Adipose tissue (tissue), 3 donors: ENCODE results near the gene TUBA3E. TPM values are rescaled to one million over a fixed set of nuclear protein-coding genes. Genes with fewer than 3 reads are reported as not detected.
"Not testable (repeated sequence)": the region's sequence is repeated elsewhere in the genome, so short reads cannot be mapped to it uniquely, and the experiment has no call there.

Experiments
- H3K27ac ChIP-seq: one replicate; pipeline ENCODE4 v1.5.1; 2013; ENCODE audit warnings: low read depth, low read length
- WGBS, 3 donors: extraction: QIAGEN DNeasy Blood & Tissue Kit; methylation state at CpG; one replicate each; pipeline ENCODE4 v1.1.7; 2013; 5-methylcytosine and 5-hydroxymethylcytosine counted together
- polyA plus RNA-seq, 3 donors: library from polyadenylated mRNA; stranded (reverse); fragments of 200-250 nt; gene quantifications; one replicate each; pipeline ENCODE4 v1.2.3, GENCODE V29; 2013
- donor health status: healthy with polysubstance abuse.
- donor health status: Bipolar disorder and iron deficiency.
- donor health status: healthy.

The TUBA3E gene
- polyA plus RNA-seq, 3 donors = 0.05 TPM; not detected in 2

- 91 to 94% (median 93%) methylated on average over 18 to 22 of the region's 23 CpGs for WGBS, 3 donors
Observed at GRCh38 chr2:130153721-130154422, 44.4 kb downstream of the TUBA3E start.

DNA sequence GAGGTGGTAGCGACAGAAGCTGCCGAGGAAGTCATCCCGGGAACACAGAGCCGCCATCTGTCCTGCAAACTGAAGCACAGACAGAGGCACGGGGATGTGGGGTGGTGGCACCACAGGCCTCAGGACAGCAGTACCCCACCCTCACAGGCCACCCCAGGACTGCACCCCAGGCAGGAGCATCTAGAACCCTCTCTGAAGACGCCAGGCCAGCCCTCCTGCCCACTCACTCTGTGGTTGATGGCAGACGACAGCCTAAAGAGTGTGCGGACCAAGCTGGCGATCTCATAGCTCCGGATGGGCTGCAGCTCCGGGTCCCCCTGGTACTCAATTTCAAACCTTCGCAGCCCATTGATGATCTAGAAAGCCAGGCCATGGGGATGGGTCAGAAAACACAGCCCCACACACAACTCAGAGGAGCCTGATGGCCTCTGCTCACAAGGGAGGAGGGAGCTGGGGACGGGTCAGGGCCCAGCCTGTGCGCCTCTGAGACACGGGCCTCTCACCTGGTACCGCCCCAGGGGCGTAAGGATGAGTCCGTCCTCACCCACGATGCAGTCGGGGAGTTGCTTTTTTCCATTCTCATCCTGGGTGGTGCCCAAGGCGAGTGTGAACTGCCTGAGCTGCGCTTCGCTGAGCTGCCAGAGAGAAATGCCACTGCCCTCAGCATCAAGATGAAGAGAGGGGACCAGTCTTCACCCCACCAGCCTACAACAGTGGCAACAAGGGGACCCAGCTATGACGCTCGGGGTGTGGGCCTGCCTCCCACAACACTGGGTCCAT lies 45.2 kb downstream of the TUBA3E start:
- H3K27ac ChIP-seq = no peak overlapping the region
- whole genome bisulfite sequencing, 3 donors = 91 to 96% (median 94%) methylated on average over 21 to 25 of the region's 25 CpGs

More at GRCh38 chr2:130153721-130154422, 44.4 kb downstream of the TUBA3E start:
- H3K27ac ChIP-seq = not testable (repeated sequence)

DNA sequence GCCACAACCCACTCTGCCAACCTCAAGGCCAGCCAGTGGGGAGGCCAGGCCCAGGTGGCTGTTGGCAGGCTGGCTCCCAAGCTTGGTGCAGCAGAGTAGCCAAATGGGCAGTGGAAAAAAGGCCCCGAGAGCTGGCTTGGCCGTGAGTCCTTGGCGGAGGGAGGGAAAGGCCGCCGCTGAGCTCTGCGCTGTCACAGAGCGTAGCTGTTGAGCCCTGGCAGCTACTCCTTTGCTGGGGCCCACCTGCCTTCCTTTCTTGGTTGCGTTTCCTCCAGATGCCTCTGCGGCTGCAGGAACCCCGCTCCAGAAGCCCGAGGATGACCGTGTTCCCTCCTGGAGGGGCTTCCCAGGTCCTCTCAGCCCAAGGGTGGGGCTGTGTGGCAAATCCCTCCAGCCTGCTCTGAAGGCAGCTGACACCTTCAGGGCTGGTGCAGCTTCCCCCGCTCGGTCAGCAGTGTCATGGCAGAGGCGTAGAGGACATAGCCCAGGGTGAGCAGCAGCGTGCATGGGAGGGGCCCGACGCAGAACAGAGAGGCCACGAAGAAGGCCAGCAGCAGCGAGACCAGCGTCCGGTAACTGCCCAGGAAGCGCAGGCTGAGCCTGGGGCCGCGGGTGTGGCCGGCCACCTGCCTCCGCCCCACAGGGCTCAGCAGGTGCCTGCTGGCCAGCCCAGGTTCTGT lies 46.0 kb downstream of the TUBA3E start:
- 93 to 96% (median 96%) methylated on average over 12 to 23 of the region's 27 CpGs for WGBS, 3 donors
- H3K27ac ChIP-seq = not testable (repeated sequence)

GRCh38 chr2:130151145-130151512 lies 47.1 kb downstream of the TUBA3E start:
- 65 to 77% (median 68%) methylated on average over 5 of the region's 5 CpGs for WGBS, 3 donors
- H3K27ac ChIP-seq = not testable (repeated sequence)

DNA sequence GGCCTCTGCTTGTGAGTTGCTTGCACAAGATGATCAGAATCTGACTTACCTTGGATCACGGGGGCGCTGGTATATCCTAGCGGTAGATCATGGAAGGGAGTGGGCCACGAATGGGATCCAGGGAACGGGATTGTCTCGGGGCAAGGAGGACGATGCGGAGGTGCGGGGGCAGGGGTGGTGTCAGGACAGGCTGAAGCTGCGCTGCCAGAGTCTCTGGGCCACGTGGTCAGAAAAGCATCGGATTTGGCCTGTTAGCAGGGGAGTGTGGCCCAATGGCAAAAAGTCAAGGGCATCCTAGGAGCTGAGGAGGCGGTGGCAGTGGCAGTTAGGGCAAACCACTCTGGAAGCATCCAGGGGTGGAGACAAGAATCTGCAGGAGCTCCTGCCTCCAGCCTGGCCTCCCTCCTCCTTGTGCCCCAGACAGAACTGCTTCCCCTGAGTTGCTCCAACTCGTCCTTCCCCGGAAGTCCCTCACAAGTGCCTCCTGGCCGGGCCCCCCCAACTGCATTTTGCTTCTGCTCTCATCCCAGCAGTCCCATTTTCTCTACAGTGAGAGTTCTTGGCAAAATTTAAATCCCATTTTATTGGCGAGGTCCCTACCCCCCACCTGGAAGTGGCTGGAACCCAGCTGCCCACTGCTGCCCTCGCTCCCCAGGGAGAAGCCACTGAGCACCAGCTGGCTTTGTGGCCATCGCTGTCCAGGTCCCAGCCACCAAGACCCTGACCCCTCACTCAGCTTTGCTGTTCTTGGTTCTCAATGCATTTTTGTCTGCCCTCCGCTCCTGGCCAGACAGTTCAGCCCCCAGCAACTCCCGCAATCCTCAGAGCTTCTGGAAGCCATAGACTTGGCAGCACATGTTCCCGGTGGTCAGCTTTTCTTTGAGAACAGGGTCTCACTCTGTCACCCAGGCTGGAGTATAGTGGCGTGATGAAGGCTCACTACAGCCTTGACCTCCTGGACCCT lies 47.8 kb downstream of the TUBA3E start:
- 87 to 91% (median 88%) methylated on average over 23 of the region's 23 CpGs for WGBS, 3 donors
- H3K27ac ChIP-seq = no peak overlapping the region

- not testable (repeated sequence) for H3K27ac ChIP-seq
- 43 to 56% (median 53%) methylated on average over 6 of the region's 6 CpGs for WGBS, 3 donors
Observed at GRCh38 chr2:130148515-130148914, 49.7 kb downstream of the TUBA3E start.

DNA sequence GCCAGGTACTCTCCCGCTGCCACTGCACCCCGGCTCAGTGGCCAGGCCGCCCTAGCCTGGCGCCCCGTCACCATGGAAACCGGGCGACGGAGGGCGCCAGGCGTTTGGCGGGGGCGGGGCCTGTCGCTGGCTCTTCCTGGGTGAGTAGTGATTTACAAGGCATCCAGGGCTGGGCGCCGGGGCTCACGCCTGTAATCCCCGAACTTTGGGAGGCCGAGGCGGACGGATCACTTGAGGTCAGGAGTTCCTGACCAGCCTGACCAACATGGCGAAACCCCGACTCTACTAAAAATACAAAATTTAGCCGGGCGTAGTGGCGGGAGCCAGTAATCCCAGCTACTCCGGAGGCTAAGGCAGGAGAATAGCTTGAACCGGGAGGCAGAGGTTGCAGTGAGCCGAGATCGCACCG lies 53.2 kb downstream of the TUBA3E start, which contains the start of gene CCDC74B:
Gene CCDC74B (minus strand): TSS at position 107 of the 409 bp plus-strand sequence. CDS start 116 bp downstream, outside the sequence.
- 6 to 15% (median 9%) methylated on average over 28 to 30 of the region's 30 CpGs for WGBS, 3 donors
- not testable (repeated sequence) for H3K27ac ChIP-seq

GRCh38 chr2:130143266-130144039 lies 54.8 kb downstream of the TUBA3E start:
- 40 to 62% (median 47%) methylated on average over 14 to 21 of the region's 28 CpGs for WGBS, 3 donors
- not testable (repeated sequence) for H3K27ac ChIP-seq

GRCh38 chr2:130142396-130143265 lies 55.6 kb downstream of the TUBA3E start:
- WGBS, 3 donors = 76 to 85% (median 81%) methylated on average over 13 of the region's 13 CpGs

More at GRCh38 chr2:130142396-130143265, 55.6 kb downstream of the TUBA3E start:
- not testable (repeated sequence) for H3K27ac ChIP-seq

Other genes starting within 250 kb of the TUBA3E start
- gene RAB6C, start 218.8 kb downstream of the TUBA3E start, polyA plus RNA-seq = under 1 TPM in 1 of 3 donors, not detected in 2; 0.06 TPM
- gene POTEF, start 69.2 kb downstream of the TUBA3E start, polyA plus RNA-seq = not detected
- gene CCDC74B, start 53.3 kb downstream of the TUBA3E start, polyA plus RNA-seq = 1 to 10 TPM in 2 of 3 donors, under 1 TPM in 1; 0.94 to 3.1 (median 1.1) TPM
- 10 to 100 TPM; 20.9 to 29.5 (median 29.1) TPM for gene SMPD4, start 16.8 kb downstream of the TUBA3E start, polyA plus RNA-seq
- 100 to 1,000 TPM; 148 to 245 (median 239) TPM for gene MZT2B, start 16.2 kb downstream of the TUBA3E start, polyA plus RNA-seq
- gene IMP4, start 144.5 kb upstream of the TUBA3E start, polyA plus RNA-seq = 100 to 1,000 TPM in 2 of 3 donors, 10 to 100 TPM in 1; 56.0 to 151 (median 126) TPM
- gene PTPN18, start 157.6 kb upstream of the TUBA3E start, polyA plus RNA-seq = 10 to 100 TPM; 32.9 to 50.2 (median 36.3) TPM